H1 (cell line): Measurements from ENCODE around the gene HBS1L. TPM values are rescaled to one million over a fixed set of nuclear protein-coding genes. Genes with fewer than 3 reads are reported as not detected.

Source experiments
- CEBPB ChIP-seq: IDR thresholded peaks from 2 replicates; pipeline ENCODE4 v1.6.1; 2012; ENCODE audit warnings: low read depth, low read length
- PHF8 ChIP-seq: fragments of 200-600 bp; sonication (generic); conservative IDR thresholded peaks from 2 replicates; pipeline ENCODE4 v1.7.1; 2012; ENCODE audit warnings: low read depth, mild to moderate bottlenecking, inconsistent platforms, low read length, moderate library complexity
- SRF ChIP-seq: IDR thresholded peaks from 2 replicates; pipeline ENCODE4 v1.6.1; 2011; ENCODE audit warnings: mild to moderate bottlenecking, low read depth, low read length, moderate library complexity
- polyA plus RNA-seq, 7 experiments: library from polyadenylated mRNA; depleted of rRNA in 3 of 7; stranded (reverse) in 5 of 7; unstranded in 2 of 7; fragments of >200 nt in 5 of 7; fragments of 200-250 nt in 2 of 7; gene quantifications; 1 replicate in 5 of 7; 2 replicates in 1 of 7; 4 replicates in 1 of 7; pipeline versions ENCODE4 v1.2.1 to v1.2.3, GENCODE V29; 2011 to 2013; ENCODE audit warnings: missing spikeins in 2 of 7, mixed read lengths in 2 of 7
- total RNA-seq: library from RNA; stranded (reverse); fragmentation: NEBNext Ultra II Directional; extraction: Animal tissue kit (Norgen Biotek cat#: 25700); gene quantifications from 2 replicates; pipeline ENCODE4 v1.2.1, GENCODE V29; 2021
- TF ChIP-seq, protein P1 (sequence below): IDR thresholded peaks from 2 replicates; pipeline ENCODE4 v1.6.1; 2012; ENCODE audit warnings: low read length, inconsistent platforms

Gene HBS1L
- total and polyA plus RNA-seq, 2 of the 8 experiments (the other 6 are each of a cell fraction or from before 2014, with no cell fraction given), result 28.1 to 97.1 TPM

DNA sequence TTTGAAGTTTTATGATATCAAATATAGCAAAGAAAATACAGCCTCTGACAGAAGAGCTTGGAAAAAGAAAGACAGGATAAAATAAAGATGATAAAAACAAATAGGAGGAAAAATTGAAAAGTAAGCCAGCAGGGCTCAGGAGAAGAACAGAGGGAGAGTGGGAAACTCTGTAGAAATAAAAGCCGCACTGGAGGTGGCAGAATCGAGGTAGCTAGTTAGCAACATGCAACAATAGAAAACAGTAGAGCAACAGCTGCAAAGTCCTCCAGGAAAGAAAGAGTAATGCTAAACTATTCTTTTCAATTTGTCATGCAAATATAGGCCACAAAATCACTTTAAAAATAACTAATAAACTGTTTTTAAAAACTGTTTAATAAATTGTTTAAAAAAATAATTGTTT lies 28.8 kb downstream of the HBS1L start (continued):
- TF ChIP-seq, protein P1, sequence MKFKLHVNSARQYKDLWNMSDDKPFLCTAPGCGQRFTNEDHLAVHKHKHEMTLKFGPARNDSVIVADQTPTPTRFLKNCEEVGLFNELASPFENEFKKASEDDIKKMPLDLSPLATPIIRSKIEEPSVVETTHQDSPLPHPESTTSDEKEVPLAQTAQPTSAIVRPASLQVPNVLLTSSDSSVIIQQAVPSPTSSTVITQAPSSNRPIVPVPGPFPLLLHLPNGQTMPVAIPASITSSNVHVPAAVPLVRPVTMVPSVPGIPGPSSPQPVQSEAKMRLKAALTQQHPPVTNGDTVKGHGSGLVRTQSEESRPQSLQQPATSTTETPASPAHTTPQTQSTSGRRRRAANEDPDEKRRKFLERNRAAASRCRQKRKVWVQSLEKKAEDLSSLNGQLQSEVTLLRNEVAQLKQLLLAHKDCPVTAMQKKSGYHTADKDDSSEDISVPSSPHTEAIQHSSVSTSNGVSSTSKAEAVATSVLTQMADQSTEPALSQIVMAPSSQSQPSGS, result no peak
- TF ChIP-seq CEBPB, result no peak
- TF ChIP-seq PHF8, result no peak
- TF ChIP-seq SRF, result no peak
